Testis (tissue), 2 donors: ENCODE measurements around the gene FOXD2.

Source experiments
- CTCF ChIP-seq, 3 experiments: fragments of 450-650 bp in 2 of 3; fragments of 200-600 bp in 1 of 3; sonication (generic) in 1 of 3; IDR thresholded peaks; one replicate each; pipeline ENCODE4 v1.5.1; 2016 to 2019; ENCODE audit warnings: antibody characterized with exemption in 3 of 3, mild to moderate bottlenecking in 2 of 3, moderate library complexity in 1 of 3
- POLR2A ChIP-seq: fragments of 450-650 bp; IDR thresholded peaks from one replicate; pipeline ENCODE4 v1.6.1; 2017; ENCODE audit warnings: antibody characterized with exemption, mild to moderate bottlenecking, moderate library complexity

DNA sequence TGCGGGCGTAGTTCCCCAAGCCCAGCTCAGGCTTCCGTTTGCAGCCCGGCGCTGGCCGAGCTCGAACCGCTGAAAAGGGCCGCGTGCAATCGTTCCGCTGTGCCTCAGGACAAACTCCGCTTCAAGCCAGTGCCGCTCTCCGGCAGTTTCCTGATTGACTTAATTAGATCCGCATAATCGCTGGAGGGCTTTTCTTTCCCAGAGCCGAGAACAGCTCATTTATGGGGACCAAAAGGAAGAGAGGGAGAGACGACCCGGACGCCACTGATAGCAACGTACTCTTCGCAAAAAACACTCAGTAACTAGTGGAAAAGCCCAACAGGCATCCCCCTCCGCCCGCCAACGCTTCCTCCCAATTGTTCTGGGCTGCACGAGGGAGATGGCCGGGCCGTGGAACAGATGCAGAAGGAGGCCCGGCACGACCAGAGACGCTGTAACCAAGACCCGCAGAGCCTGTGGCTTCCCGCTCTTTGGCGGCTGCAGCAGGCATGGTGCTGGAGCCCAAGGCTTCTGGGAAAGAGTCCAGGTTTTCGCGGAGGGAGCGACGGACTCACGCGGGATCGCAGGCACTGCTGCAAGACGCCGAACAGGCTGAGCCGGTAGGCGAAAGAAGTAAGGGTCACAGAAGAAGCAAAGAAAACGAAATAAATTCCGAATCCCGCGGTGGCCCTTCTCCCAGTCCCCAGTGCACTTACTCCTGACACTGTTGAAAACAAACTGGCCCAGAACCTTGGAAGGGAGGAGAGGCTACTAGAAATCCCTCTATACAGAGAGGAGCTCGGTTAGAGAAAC is 3.6 kb upstream of the FOXD2 start:
- TF ChIP-seq CTCF (IDR thresholded peaks at IDR 0.05), result no peak
- TF ChIP-seq POLR2A, result no peak
